Heart left ventricle (tissue), 13 donors: ENCODE measurements around the gene PLCB2.
A peak's percentile ranks its signal among the peaks of the same experiment; 100 is the strongest.

ENCODE experiments used
- POLR2A ChIP-seq, 2 donors: fragments of 450-650 bp; IDR thresholded peaks; one replicate each; pipeline ENCODE4 v1.6.1; 2017; ENCODE audit warnings: antibody characterized with exemption in 2 of 2, mild to moderate bottlenecking in 2 of 2, moderate library complexity in 2 of 2
- TF ChIP-seq, protein P1 (sequence below), 12 donors: fragments of 200-600 bp; sonication (generic) in 4 of 12; IDR thresholded peaks; one replicate each; pipeline versions ENCODE4 v1.5.0 to v1.8.0; 2018 to 2022; ENCODE audit warnings: antibody characterized with exemption in 12 of 12, mild to moderate bottlenecking in 5 of 12
- donor health status: ischemic (EF 13 %, LVEDD 7.1; RV severe dilation, severe dysfunction).
- donor health status: DM: no; HTN: yes; CAD: no.
- donor health status: DM: no; HTN: no; CAD: no.
- donor health status: ischemic (EF 25% LVEDD 6.9; RV normal size, moderate dysfunction).
- donor health status: ischemic (EF 25% LVEDD 5.7; RV mildly dilated, moderate dysfunction).
- donor health status: ischemic (EF 35%, LVEDD 5.7; RV mildly dilated, moderate dysfunction).
- donor health status: nonischemic (EF 11% LVEDD 7.7; RV severe dilation, severe dysfunction).
- donor health status: DM: yes; HTN: yes; CAD: no.
- donor health status: PGD.
- donor health status: ischemic (EF 29% LVEDD 5.4; RV normal size, mild dysfunction).
- donor health status: nonischemic (EF 23%, LVEDD 6.1; RV moderate dilation, normal function).

DNA sequence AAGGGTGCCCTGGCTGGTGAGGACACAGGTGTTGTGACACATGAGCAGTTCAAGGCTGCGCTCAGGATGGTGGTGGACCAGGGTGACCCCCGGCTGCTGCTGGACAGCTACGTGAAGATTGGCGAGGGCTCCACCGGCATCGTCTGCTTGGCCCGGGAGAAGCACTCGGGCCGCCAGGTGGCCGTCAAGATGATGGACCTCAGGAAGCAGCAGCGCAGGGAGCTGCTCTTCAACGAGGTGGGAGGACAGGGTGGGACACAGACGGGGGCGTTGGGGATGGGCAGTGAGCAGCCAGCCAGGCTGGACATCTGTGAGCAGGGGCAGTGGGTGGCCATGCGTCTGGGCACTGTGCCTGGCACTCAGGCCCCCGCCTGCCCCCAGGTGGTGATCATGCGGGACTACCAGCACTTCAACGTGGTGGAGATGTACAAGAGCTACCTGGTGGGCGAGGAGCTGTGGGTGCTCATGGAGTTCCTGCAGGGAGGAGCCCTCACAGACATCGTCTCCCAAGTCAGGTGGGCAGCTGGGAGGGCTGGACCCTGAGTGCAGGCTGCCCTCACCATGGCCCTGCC is 35.2 kb downstream of the PLCB2 start:
- TF ChIP-seq, protein P1, sequence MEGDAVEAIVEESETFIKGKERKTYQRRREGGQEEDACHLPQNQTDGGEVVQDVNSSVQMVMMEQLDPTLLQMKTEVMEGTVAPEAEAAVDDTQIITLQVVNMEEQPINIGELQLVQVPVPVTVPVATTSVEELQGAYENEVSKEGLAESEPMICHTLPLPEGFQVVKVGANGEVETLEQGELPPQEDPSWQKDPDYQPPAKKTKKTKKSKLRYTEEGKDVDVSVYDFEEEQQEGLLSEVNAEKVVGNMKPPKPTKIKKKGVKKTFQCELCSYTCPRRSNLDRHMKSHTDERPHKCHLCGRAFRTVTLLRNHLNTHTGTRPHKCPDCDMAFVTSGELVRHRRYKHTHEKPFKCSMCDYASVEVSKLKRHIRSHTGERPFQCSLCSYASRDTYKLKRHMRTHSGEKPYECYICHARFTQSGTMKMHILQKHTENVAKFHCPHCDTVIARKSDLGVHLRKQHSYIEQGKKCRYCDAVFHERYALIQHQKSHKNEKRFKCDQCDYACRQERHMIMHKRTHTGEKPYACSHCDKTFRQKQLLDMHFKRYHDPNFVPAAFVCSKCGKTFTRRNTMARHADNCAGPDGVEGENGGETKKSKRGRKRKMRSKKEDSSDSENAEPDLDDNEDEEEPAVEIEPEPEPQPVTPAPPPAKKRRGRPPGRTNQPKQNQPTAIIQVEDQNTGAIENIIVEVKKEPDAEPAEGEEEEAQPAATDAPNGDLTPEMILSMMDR (IDR thresholded peaks at IDR 0.05) = peak in 2 of 12 donors; percentile 18 to 24
- TF ChIP-seq POLR2A (IDR thresholded peaks at IDR 0.05) = no peak
